Measurements from ENCODE around the gene GRIFIN. TPM values are rescaled to one million over a fixed set of nuclear protein-coding genes. Genes with fewer than 3 reads are reported as not detected.

GRIFIN gene
- total and polyA plus RNA-seq, 9 of the 15 experiments (the other 6 are each of a cell fraction or from before 2014, with no cell fraction given), result not detected

DNA sequence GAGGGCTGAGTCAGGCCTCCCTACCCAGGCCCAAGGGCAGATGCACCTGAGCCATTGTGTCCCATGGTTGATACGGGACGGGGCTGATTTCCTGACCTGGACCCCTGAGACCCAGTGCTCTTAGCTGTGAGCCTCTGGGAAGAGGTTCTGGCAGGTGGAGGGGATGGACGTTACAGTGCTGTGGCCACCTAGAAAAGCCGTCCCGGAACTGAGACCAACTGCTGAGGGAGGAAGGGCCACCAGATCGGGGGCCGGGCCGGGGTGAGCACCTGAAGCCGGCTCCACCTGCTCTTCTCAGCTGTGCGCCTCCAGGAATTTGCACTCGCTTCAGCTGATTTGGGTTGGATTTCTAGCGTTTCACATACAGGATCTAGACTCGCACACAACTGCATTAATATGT, 37.4 kb downstream of the GRIFIN start:
- Histone ChIP-seq H3K4me1 (replicated peaks in 1 of 2; ENCODE audit: control insufficient read depth in 2 of 2, insufficient read depth in 2 of 2, low read length in 2 of 2) (peaks cover 0 to 24% of the 10 kb centered on the region in 2 experiments; a peak in 3 of 5 replicates), H3K4me3 (no peak overlapping the region), H3K9me1 (ENCODE audit: control insufficient read depth, insufficient read depth, low read length) (peaks cover 5% of the 10 kb centered on the region), H2AFZ (ENCODE audit: low read depth, low read length) (no peak overlapping the region), H4K20me1 (replicated peaks; ENCODE audit: control insufficient read depth, insufficient read depth, low read length) (no peaks in the 10 kb centered on the region; the same call in 1 of the 2 replicates), H3K79me2 (ENCODE audit: control insufficient read depth, insufficient read depth, low read length) (no peaks in the 10 kb centered on the region), H3K4me2 (ENCODE audit: insufficient read depth, low read length) (no peak overlapping the region), H3K27me3 (ENCODE audit: control insufficient read depth in 2 of 2, insufficient read depth in 2 of 2, low read length in 2 of 2) (no peaks in the 10 kb centered on the region), H3K36me3 (ENCODE audit: control insufficient read depth, insufficient read depth, low read length) (peaks cover 3% of the 10 kb centered on the region; the same call in 1 of the 3 replicates), H3K27ac (ENCODE audit: extremely low read depth, low read depth, low read length) (no peak overlapping the region), H3K9ac (ENCODE audit: insufficient read depth in 1 of 2, low read depth in 2 of 2, low read length in 2 of 2) (0 out of 4 replicates have a peak overlapping the region, but pooled peaks of 1 of the 2 experiments have one; percentile 1), H3K9me3 (replicated peaks; ENCODE audit: control insufficient read depth, insufficient read depth, low read depth, low read length) (no peaks in the 10 kb centered on the region)
- ATAC-seq (no peak), DNase-seq (ENCODE audit: extremely low read depth in 1 of 4, low spot score in 3 of 4) (no peak), FAIRE-seq (no peak)
- no TSS peak for BruUV-seq (replicated peaks)
- intact Hi-C loops (cut with micrococcal nuclease), result loop anchor here (10.0 kb wide), 1 partner anchor 64 kb away; no protein-coding TSS in a partner anchor
- POLR2A ChIA-PET, result interaction anchor here (0.6 to 0.8 kb wide), 2 partner anchors 22 to 204 kb away, joined by 3 to 5 read pairs; no protein-coding TSS in a partner anchor
- 83% methylated on average over 11 of the region's 13 CpGs for WGBS (ENCODE audit: insufficient coverage, low coverage, missing lambda C conversion rate)
- CTCF ChIA-PET (ENCODE audit: low intra/inter-chr PET ratio), result no interaction called here
- TF ChIP-seq BACH1 (tag; IDR thresholded peaks at IDR 0.05) (no peak), CCAR2 (IDR thresholded peaks at IDR 0.05; ENCODE audit: low read depth, low read length) (no peak), KDM1A (IDR thresholded peaks at IDR 0.05) (no peak), GABPB2 (CRISPR knock-in tag; conservative IDR thresholded peaks at IDR 0.05) (no peak), NUFIP1 (IDR thresholded peaks at IDR 0.05; ENCODE audit: partially characterized antibody) (no peak), YBX1 (IDR thresholded peaks at IDR 0.05) (no peak), CEBPB (tag; IDR thresholded peaks at IDR 0.05) (no peak)
- in situ Hi-C loops (cut with MboI), result no loop called here

DNA sequence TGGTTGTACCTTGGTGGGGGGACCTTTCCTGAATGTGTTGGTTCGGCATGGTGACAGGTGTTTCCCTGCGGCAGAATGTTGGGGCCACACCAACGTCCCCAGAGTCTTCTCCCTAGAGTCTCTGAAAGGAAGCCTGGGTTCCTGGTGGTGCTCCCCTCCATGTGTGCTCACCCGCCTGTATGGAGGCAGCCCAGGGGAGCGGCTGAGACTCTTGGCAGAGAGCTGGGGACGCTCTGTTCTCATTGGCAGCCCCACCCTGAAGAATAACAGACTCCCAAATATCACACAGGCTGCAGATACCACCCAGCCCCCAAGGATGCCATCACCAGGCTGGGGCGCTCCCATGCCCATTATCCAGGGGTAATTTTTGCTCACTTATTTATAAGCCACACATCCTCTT, 38.0 kb downstream of the GRIFIN start:
- no peak overlapping the region; a peak in 1 of 4 replicates for H3K9ac ChIP-seq (ENCODE audit: insufficient read depth in 1 of 2, low read depth in 2 of 2, low read length in 2 of 2)
- intact Hi-C loops (cut with micrococcal nuclease) (loop anchor here (10.0 kb wide), 1 partner anchor 63 kb away; no protein-coding TSS in a partner anchor), in situ Hi-C loops (cut with MboI) (no loop called here)
- H3K27me3 ChIP-seq (ENCODE audit: control insufficient read depth in 2 of 2, insufficient read depth in 2 of 2, low read length in 2 of 2), result no peaks in the 10 kb centered on the region
- DNase-seq (ENCODE audit: extremely low read depth in 1 of 4, low spot score in 3 of 4) (no peak), ATAC-seq (no peak), FAIRE-seq (no peak)
- H3K79me2 ChIP-seq (ENCODE audit: control insufficient read depth, insufficient read depth, low read length), result no peaks in the 10 kb centered on the region
- no TSS peak for BruUV-seq (replicated peaks)
- H3K4me1 ChIP-seq (replicated peaks in 1 of 2; ENCODE audit: control insufficient read depth in 2 of 2, insufficient read depth in 2 of 2, low read length in 2 of 2), result peaks cover 0 to 24% of the 10 kb centered on the region in 2 experiments; a peak in 3 of 5 replicates
- no peaks in the 10 kb centered on the region; the same call in 1 of the 2 replicates for H4K20me1 ChIP-seq (replicated peaks; ENCODE audit: control insufficient read depth, insufficient read depth, low read length)
- H2AFZ ChIP-seq (ENCODE audit: low read depth, low read length), result no peak overlapping the region
- 86% methylated on average over 6 of the region's 7 CpGs for whole genome bisulfite sequencing (ENCODE audit: insufficient coverage, low coverage, missing lambda C conversion rate)
- ChIA-PET CTCF (ENCODE audit: low intra/inter-chr PET ratio) (no interaction called here), POLR2A (interaction anchor here (0.6 to 0.8 kb wide), 2 partner anchors 21 to 204 kb away, joined by 3 to 5 read pairs; no protein-coding TSS in a partner anchor)
- peaks cover 5% of the 10 kb centered on the region for H3K9me1 ChIP-seq (ENCODE audit: control insufficient read depth, insufficient read depth, low read length)
- H3K4me3 ChIP-seq, result no peak overlapping the region
- H3K4me2 ChIP-seq (ENCODE audit: insufficient read depth, low read length), result no peak overlapping the region
- peaks cover 9% of the 10 kb centered on the region; the same call in 1 of the 3 replicates for H3K36me3 ChIP-seq (ENCODE audit: control insufficient read depth, insufficient read depth, low read length)
- H3K9me3 ChIP-seq (replicated peaks; ENCODE audit: control insufficient read depth, insufficient read depth, low read depth, low read length), result no peaks in the 10 kb centered on the region
- H3K27ac ChIP-seq (ENCODE audit: extremely low read depth, low read depth, low read length), result no peak overlapping the region
- TF ChIP-seq ESRRA (IDR thresholded peaks at IDR 0.05; ENCODE audit: borderline replicate concordance, low read depth), result no peak
- TF ChIP-seq RBM34 (IDR thresholded peaks at IDR 0.05; ENCODE audit: borderline replicate concordance, insufficient read depth, low read length), result no peak
- no peak for TF ChIP-seq PYGO2 (tag; IDR thresholded peaks at IDR 0.05)
- TF ChIP-seq NFATC3 (IDR thresholded peaks at IDR 0.05), result no peak
- no peak for TF ChIP-seq ZNF398 (CRISPR knock-in tag; IDR thresholded peaks at IDR 0.05)
- TF ChIP-seq GTF2E2 (tag; IDR thresholded peaks at IDR 0.05), result no peak
- no peak for TF ChIP-seq ATF7 (IDR thresholded peaks at IDR 0.05)
- TF ChIP-seq FOXK2 (conservative IDR thresholded peaks at IDR 0.05 in 1 of 2, IDR thresholded peaks at IDR 0.05 in 1 of 2; ENCODE audit: low read depth in 2 of 2), result no peak
- TF ChIP-seq KLF10 (CRISPR knock-in tag; IDR thresholded peaks at IDR 0.05), result no peak
- TF ChIP-seq ZNF77 (CRISPR knock-in tag; IDR thresholded peaks at IDR 0.05), result no peak
